Activated gamma-delta T cell treated with Interleukin-2 at 50 U/mL for 16 hours (primary cell): ENCODE measurements around the gene PRODH.
"Not testable (repeated sequence)": the region's sequence is repeated elsewhere in the genome, so short reads cannot be mapped to it uniquely, and the experiment has no call there.

Experiments
- DNase-seq: peaks from one replicate; pipeline ENCODE4 v3.0.0-alpha.2; 2020

The PRODH gene

GRCh38 chr22:18952022-18952421 is 15.9 kb upstream of the PRODH start:
- no peak for DNase-seq

- peak; percentile 2 for DNase-seq
Observed at GRCh38 chr22:18950141-18950540, 14.0 kb upstream of the PRODH start.

GRCh38 chr22:18947905-18948304 is 11.8 kb upstream of the PRODH start:
- no peak for DNase-seq

GRCh38 chr22:18947105-18947504 is 11.0 kb upstream of the PRODH start:
- not testable (repeated sequence) for DNase-seq

GRCh38 chr22:18938691-18939090 is 2.6 kb upstream of the PRODH start:
- not testable (repeated sequence) for DNase-seq

GRCh38 chr22:18934688-18935087 is 1.4 kb downstream of the PRODH start:
- DNase-seq: not testable (repeated sequence)

- no peak for DNase-seq
Observed at GRCh38 chr22:18933914-18934313, 2.2 kb downstream of the PRODH start.

GRCh38 chr22:18931905-18932652 is 4.0 kb downstream of the PRODH start:
- DNase-seq: no peak

- DNase-seq: no peak
Observed at GRCh38 chr22:18929459-18929858, 6.6 kb downstream of the PRODH start.

- DNase-seq: no peak
Observed at GRCh38 chr22:18927573-18927972, 8.5 kb downstream of the PRODH start.

GRCh38 chr22:18927020-18927419 is 9.1 kb downstream of the PRODH start:
- DNase-seq: no peak

GRCh38 chr22:18925368-18926064 is 10.6 kb downstream of the PRODH start:
- DNase-seq: no peak

- DNase-seq: not testable (repeated sequence)
Observed at GRCh38 chr22:18920257-18920902, 15.7 kb downstream of the PRODH start.

- not testable (repeated sequence) for DNase-seq
Observed at GRCh38 chr22:18917818-18918217, 18.3 kb downstream of the PRODH start.

- not testable (repeated sequence) for DNase-seq
Observed at GRCh38 chr22:18915550-18915949, 20.5 kb downstream of the PRODH start.

GRCh38 chr22:18914558-18914957 is 21.5 kb downstream of the PRODH start:
- DNase-seq: not testable (repeated sequence)

GRCh38 chr22:18912264-18912946 is 23.7 kb downstream of the PRODH start:
- DNase-seq: not testable (repeated sequence)

GRCh38 chr22:18911535-18911934 is 24.6 kb downstream of the PRODH start:
- not testable (repeated sequence) for DNase-seq

- no peak for DNase-seq
Observed at GRCh38 chr22:18909556-18909955, 26.5 kb downstream of the PRODH start.

GRCh38 chr22:18906896-18907295 is 29.2 kb downstream of the PRODH start:
- no peak for DNase-seq

GRCh38 chr22:18906410-18906745 is 29.7 kb downstream of the PRODH start:
- not testable (repeated sequence) for DNase-seq

GRCh38 chr22:18905540-18906409 is 30.3 kb downstream of the PRODH start, which contains the start of gene DGCR6:
TSS of gene DGCR6 (plus strand) at chr22:18906320. CDS start at chr22:18906375, 55 bp downstream.
- DNase-seq: no peak
